Astrocyte (in vitro differentiated cells and primary cell): ENCODE results near the gene CENATAC.

Experiments
- CTCF ChIP-seq: IDR thresholded peaks from 2 replicates; pipeline ENCODE4 v1.5.1; 2011; ENCODE audit warnings: low read depth, mild to moderate bottlenecking, inconsistent platforms, low read length, moderate library complexity; ENCODE audit not compliant: insufficient read depth
- EZH2 ChIP-seq: IDR thresholded peaks from 2 replicates; pipeline ENCODE4 v1.6.1; 2012; ENCODE audit warnings: mild to moderate bottlenecking, low read length, inconsistent platforms; ENCODE audit not compliant: insufficient read depth

GRCh38 chr11:119014209-119014924, 16.4 kb downstream of the CENATAC start:
- TF ChIP-seq CTCF (no peak), EZH2 (no peak)
